K562 (cell line): ENCODE data around the gene CPLANE2. TPM values are rescaled to one million over a fixed set of nuclear protein-coding genes. Genes with fewer than 3 reads are reported as not detected.

Source experiments
- ARID1B ChIP-seq: fragments of 450-650 bp; IDR thresholded peaks from 2 replicates; pipeline ENCODE4 v1.6.1; 2016; ENCODE audit warnings: antibody characterized with exemption, mild to moderate bottlenecking, inconsistent platforms
- ATF1 ChIP-seq, 2 experiments: fragments of 450-650 bp in 1 of 2; IDR thresholded peaks; 2 replicates each; pipeline ENCODE4 v1.6.1; 2016; ENCODE audit warnings: missing compliant biosample characterization in 1 of 2, missing genetic modification characterization in 1 of 2
- CBFA2T2 ChIP-seq: fragments of 450-650 bp; conservative IDR thresholded peaks from 2 replicates; pipeline ENCODE4 v1.6.1; 2017; ENCODE audit warnings: mild to moderate bottlenecking
- GATAD2A ChIP-seq: fragments of 450-650 bp; IDR thresholded peaks from 2 replicates; pipeline ENCODE4 v1.6.1; 2017
- HDAC2 ChIP-seq: fragments of 450-650 bp; IDR thresholded peaks from 2 replicates; pipeline ENCODE4 v1.6.1; 2016; ENCODE audit warnings: mild to moderate bottlenecking
- LARP7 ChIP-seq: fragments of 450-650 bp; IDR thresholded peaks from 2 replicates; pipeline ENCODE4 v1.6.1; 2016
- MTA2 ChIP-seq: fragments of 450-650 bp; IDR thresholded peaks from 2 replicates; pipeline ENCODE4 v1.6.1; 2016; ENCODE audit warnings: low read depth
- NCOR1 ChIP-seq: fragments of 450-650 bp; IDR thresholded peaks from 2 replicates; pipeline ENCODE4 v1.6.1; 2016; ENCODE audit warnings: mild to moderate bottlenecking, moderate library complexity
- SRSF1 ChIP-seq: fragments of 200-400 bp; formaldehyde crosslinking; IDR thresholded peaks from 2 replicates; pipeline ENCODE4 v1.6.1; 2017; ENCODE audit warnings: mild to moderate bottlenecking, low read depth, low read length, moderate library complexity
- TCF3 ChIP-seq: sonication (generic); formaldehyde crosslinking; IDR thresholded peaks from 2 replicates; pipeline ENCODE4 v1.4.0; 2020; ENCODE audit warnings: mild to moderate bottlenecking, missing genetic modification reagents
- TEAD1 ChIP-seq, 2 experiments: fragments of 450-650 bp in 1 of 2; sonication (generic) in 1 of 2; formaldehyde crosslinking; IDR thresholded peaks; 2 replicates each; pipeline versions ENCODE4 v1.4.0 to v1.8.0; 2020 to 2022; ENCODE audit warnings: mild to moderate bottlenecking in 2 of 2, missing genetic modification reagents in 1 of 2
- USF1 ChIP-seq: sonication (generic); formaldehyde crosslinking; IDR thresholded peaks from 2 replicates; pipeline ENCODE4 v1.9.0; 2022; ENCODE audit warnings: mild to moderate bottlenecking, missing genetic modification reagents
- ZBED1 ChIP-seq: IDR thresholded peaks from 2 replicates; pipeline ENCODE4 v1.6.1; 2014
- ZBTB7A ChIP-seq: IDR thresholded peaks from 2 replicates; pipeline ENCODE4 v1.6.1; 2011; ENCODE audit warnings: low read depth, mild to moderate bottlenecking, low read length, moderate library complexity, borderline replicate concordance; ENCODE audit not compliant: control insufficient read depth
- ZFX ChIP-seq: sonication (generic); formaldehyde crosslinking; IDR thresholded peaks from 2 replicates; pipeline ENCODE4 v1.8.0; 2022; ENCODE audit warnings: mild to moderate bottlenecking, missing genetic modification reagents, moderate library complexity
- ZNF143 ChIP-seq: sonication (generic); formaldehyde crosslinking; IDR thresholded peaks from 2 replicates; pipeline ENCODE4 v1.9.0; 2022; ENCODE audit warnings: mild to moderate bottlenecking, missing genetic modification reagents
- ZNF263 ChIP-seq: sonication (generic); formaldehyde crosslinking; IDR thresholded peaks from 2 replicates; pipeline ENCODE4 v1.8.0; 2022; ENCODE audit warnings: mild to moderate bottlenecking, missing genetic modification reagents, borderline replicate concordance
- ZNF384 ChIP-seq: IDR thresholded peaks from 2 replicates; pipeline ENCODE4 v1.6.1; 2012; ENCODE audit warnings: low read depth, low read length, improper control_type of control experiment
- ZNF717 ChIP-seq: fragments of 250-450 bp; sonication (Bioruptor Pico); IDR thresholded peaks from 2 replicates; pipeline ENCODE4 v1.5.0; 2021
- polyA plus RNA-seq, 8 experiments: library from polyadenylated mRNA; depleted of rRNA in 4 of 8; stranded (reverse) in 5 of 8; unstranded in 3 of 8; fragments of >200 nt; fragmentation: Nextera tagmentation in 2 of 8; fragmentation: Illumina TruSeq in 1 of 8; extraction: Ambion mirVana in 2 of 8; extraction: Trizol in 1 of 8; gene quantifications; 2 replicates each; pipeline versions ENCODE4 v1.2.1 to v1.2.3, GENCODE V29; 2011 to 2014; ENCODE audit warnings: inconsistent platforms in 1 of 8, missing spikeins in 1 of 8
- total RNA-seq, 7 experiments: library from RNA; depleted of rRNA in 6 of 7; stranded (reverse); fragments of >200 nt in 6 of 7; fragmentation: Illumina TruSeq in 2 of 7; extraction: Trizol in 2 of 7; gene quantifications; 2 replicates each; pipeline versions ENCODE4 v1.2.1 to v1.2.3, GENCODE V29; 2011 to 2021; ENCODE audit warnings: low replicate concordance in 1 of 7
- TF ChIP-seq, protein P1 (sequence below): fragments of 250-450 bp; sonication (Bioruptor Pico); IDR thresholded peaks from 2 replicates; pipeline ENCODE4 v1.8.0; 2021; ENCODE audit warnings: borderline replicate concordance, mild to moderate bottlenecking, moderate library complexity; ENCODE audit not compliant: poor library complexity, severe bottlenecking
- TF ChIP-seq, protein P2 (sequence below): sonication (generic); formaldehyde crosslinking; IDR thresholded peaks from 2 replicates; pipeline ENCODE4 v1.8.0; 2022; ENCODE audit warnings: mild to moderate bottlenecking, missing genetic modification reagents
- TF ChIP-seq, protein P3 (sequence below): sonication (generic); formaldehyde crosslinking; IDR thresholded peaks from 2 replicates; pipeline ENCODE4 v1.8.0; 2022; ENCODE audit warnings: missing genetic modification reagents, mild to moderate bottlenecking, moderate library complexity, borderline replicate concordance

CPLANE2 gene
- total and polyA plus RNA-seq, 9 of the 15 experiments (the other 6 are each of a cell fraction or from before 2014, with no cell fraction given), result 0.17 to 20.9 (median 8.1) TPM

GRCh38 chr1:16231331-16232315 lies 5.4 kb downstream of the CPLANE2 start (continued):
- TF ChIP-seq, protein P1, sequence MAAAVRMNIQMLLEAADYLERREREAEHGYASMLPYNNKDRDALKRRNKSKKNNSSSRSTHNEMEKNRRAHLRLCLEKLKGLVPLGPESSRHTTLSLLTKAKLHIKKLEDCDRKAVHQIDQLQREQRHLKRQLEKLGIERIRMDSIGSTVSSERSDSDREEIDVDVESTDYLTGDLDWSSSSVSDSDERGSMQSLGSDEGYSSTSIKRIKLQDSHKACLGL (CRISPR knock-in tag), result no peak
- TF ChIP-seq ZNF717 (CRISPR knock-in tag) (no peak), TEAD1 (CRISPR knock-in tag; IDR thresholded peaks at IDR 0.05) (peak in 1 of 2 experiments; percentile 80; a peak in 2 of 4 replicates), TCF3 (CRISPR knock-in tag) (peak; percentile 85), USF1 (CRISPR knock-in tag) (peak; percentile 67), ATF1 (CRISPR knock-in tag; IDR thresholded peaks at IDR 0.05) (no peak), ATF1 (tag; IDR thresholded peaks at IDR 0.05) (0 out of 2 replicates have a peak, but pooled peaks have one; percentile 6), LARP7 (no peak), MTA2 (peak; percentile 44), ZNF263 (CRISPR knock-in tag) (peak; percentile 78), ZFX (CRISPR knock-in tag) (peak; percentile 52), ARID1B (peak; percentile 68), ZNF384 (peak; percentile 82), ZBTB7A (peak; percentile 42; the same call in 1 of the 2 replicates), GATAD2A (peak; percentile 70; the same call in 1 of the 2 replicates), ZBED1 (no peak), HDAC2 (0 out of 2 replicates have a peak, but pooled peaks have one; percentile 47), SRSF1 (no peak), ZNF143 (CRISPR knock-in tag) (peak; percentile 60), CBFA2T2 (peak; percentile 19; the same call in 1 of the 2 replicates), NCOR1 (peak; percentile 46; the same call in 1 of the 2 replicates)
- TF ChIP-seq, protein P2, sequence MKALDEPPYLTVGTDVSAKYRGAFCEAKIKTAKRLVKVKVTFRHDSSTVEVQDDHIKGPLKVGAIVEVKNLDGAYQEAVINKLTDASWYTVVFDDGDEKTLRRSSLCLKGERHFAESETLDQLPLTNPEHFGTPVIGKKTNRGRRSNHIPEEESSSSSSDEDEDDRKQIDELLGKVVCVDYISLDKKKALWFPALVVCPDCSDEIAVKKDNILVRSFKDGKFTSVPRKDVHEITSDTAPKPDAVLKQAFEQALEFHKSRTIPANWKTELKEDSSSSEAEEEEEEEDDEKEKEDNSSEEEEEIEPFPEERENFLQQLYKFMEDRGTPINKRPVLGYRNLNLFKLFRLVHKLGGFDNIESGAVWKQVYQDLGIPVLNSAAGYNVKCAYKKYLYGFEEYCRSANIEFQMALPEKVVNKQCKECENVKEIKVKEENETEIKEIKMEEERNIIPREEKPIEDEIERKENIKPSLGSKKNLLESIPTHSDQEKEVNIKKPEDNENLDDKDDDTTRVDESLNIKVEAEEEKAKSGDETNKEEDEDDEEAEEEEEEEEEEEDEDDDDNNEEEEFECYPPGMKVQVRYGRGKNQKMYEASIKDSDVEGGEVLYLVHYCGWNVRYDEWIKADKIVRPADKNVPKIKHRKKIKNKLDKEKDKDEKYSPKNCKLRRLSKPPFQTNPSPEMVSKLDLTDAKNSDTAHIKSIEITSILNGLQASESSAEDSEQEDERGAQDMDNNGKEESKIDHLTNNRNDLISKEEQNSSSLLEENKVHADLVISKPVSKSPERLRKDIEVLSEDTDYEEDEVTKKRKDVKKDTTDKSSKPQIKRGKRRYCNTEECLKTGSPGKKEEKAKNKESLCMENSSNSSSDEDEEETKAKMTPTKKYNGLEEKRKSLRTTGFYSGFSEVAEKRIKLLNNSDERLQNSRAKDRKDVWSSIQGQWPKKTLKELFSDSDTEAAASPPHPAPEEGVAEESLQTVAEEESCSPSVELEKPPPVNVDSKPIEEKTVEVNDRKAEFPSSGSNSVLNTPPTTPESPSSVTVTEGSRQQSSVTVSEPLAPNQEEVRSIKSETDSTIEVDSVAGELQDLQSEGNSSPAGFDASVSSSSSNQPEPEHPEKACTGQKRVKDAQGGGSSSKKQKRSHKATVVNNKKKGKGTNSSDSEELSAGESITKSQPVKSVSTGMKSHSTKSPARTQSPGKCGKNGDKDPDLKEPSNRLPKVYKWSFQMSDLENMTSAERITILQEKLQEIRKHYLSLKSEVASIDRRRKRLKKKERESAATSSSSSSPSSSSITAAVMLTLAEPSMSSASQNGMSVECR, result peak; percentile 62; the same call in 1 of the 2 replicates
- TF ChIP-seq, protein P3, sequence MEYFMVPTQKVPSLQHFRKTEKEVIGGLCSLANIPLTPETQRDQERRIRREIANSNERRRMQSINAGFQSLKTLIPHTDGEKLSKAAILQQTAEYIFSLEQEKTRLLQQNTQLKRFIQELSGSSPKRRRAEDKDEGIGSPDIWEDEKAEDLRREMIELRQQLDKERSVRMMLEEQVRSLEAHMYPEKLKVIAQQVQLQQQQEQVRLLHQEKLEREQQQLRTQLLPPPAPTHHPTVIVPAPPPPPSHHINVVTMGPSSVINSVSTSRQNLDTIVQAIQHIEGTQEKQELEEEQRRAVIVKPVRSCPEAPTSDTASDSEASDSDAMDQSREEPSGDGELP (CRISPR knock-in tag), result peak; percentile 47; the same call in 1 of the 2 replicates
